ENCODE results near the gene FAM168B.

The FAM168B gene

GRCh38 chr2:131016826-131017741, 76.2 kb downstream of the FAM168B start:
- FAIRE-seq (no peak), DNase-seq (ENCODE audit: insufficient read length, low spot score) (no peak)
- TF ChIP-seq TAF1 (IDR thresholded peaks at IDR 0.05; ENCODE audit: low read depth, low read length) = no peak
- no peak for TF ChIP-seq POLR2AphosphoS5 (IDR thresholded peaks at IDR 0.05; ENCODE audit: low read depth, low read length)
- TF ChIP-seq SPI1 (IDR thresholded peaks at IDR 0.05; ENCODE audit: low read depth, low read length) = no peak
- TF ChIP-seq POLR2A (IDR thresholded peaks at IDR 0.05; ENCODE audit: low read depth, low read length) = no peak
- TF ChIP-seq PAX5 (IDR thresholded peaks at IDR 0.05; ENCODE audit: insufficient read depth, low read length, severe bottlenecking) = no peak
- TF ChIP-seq POU2F2 (IDR thresholded peaks at IDR 0.05; ENCODE audit: low read depth, low read length) = no peak

- DNase-seq (ENCODE audit: insufficient read length, low spot score) (no peak), FAIRE-seq (no peak)
- TF ChIP-seq POLR2A (IDR thresholded peaks at IDR 0.05; ENCODE audit: low read depth, low read length) (no peak), POLR2AphosphoS5 (IDR thresholded peaks at IDR 0.05; ENCODE audit: low read depth, low read length) (no peak), PAX5 (IDR thresholded peaks at IDR 0.05; ENCODE audit: insufficient read depth, low read length, severe bottlenecking) (no peak), TAF1 (IDR thresholded peaks at IDR 0.05; ENCODE audit: low read depth, low read length) (no peak), SPI1 (IDR thresholded peaks at IDR 0.05; ENCODE audit: low read depth, low read length) (no peak), POU2F2 (IDR thresholded peaks at IDR 0.05; ENCODE audit: low read depth, low read length) (no peak)
Observed at GRCh38 chr2:131015764-131016163, 77.5 kb downstream of the FAM168B start.

GRCh38 chr2:131014141-131014540, 79.1 kb downstream of the FAM168B start:
- no peak for DNase-seq (ENCODE audit: insufficient read length, low spot score)

GRCh38 chr2:131011486-131011885, 81.8 kb downstream of the FAM168B start:
- no peak for TF ChIP-seq TAF1 (IDR thresholded peaks at IDR 0.05; ENCODE audit: low read depth, low read length)
- no peak for TF ChIP-seq POLR2A (IDR thresholded peaks at IDR 0.05; ENCODE audit: low read depth, low read length)
- DNase-seq (ENCODE audit: insufficient read length, low spot score) (no peak), FAIRE-seq (no peak)

More at GRCh38 chr2:131014141-131014540, 79.1 kb downstream of the FAM168B start:
- no peak for FAIRE-seq
- TF ChIP-seq PAX5 (IDR thresholded peaks at IDR 0.05; ENCODE audit: insufficient read depth, low read length, severe bottlenecking) (no peak), TAF1 (IDR thresholded peaks at IDR 0.05; ENCODE audit: low read depth, low read length) (no peak), POLR2A (IDR thresholded peaks at IDR 0.05; ENCODE audit: low read depth, low read length) (no peak), POLR2AphosphoS5 (IDR thresholded peaks at IDR 0.05; ENCODE audit: low read depth, low read length) (no peak), SPI1 (IDR thresholded peaks at IDR 0.05; ENCODE audit: low read depth, low read length) (no peak), POU2F2 (IDR thresholded peaks at IDR 0.05; ENCODE audit: low read depth, low read length) (no peak)

- no peak for FAIRE-seq
- no peak for DNase-seq (ENCODE audit: insufficient read length, low spot score)
- TF ChIP-seq POU2F2 (IDR thresholded peaks at IDR 0.05; ENCODE audit: low read depth, low read length) (no peak), PAX5 (IDR thresholded peaks at IDR 0.05; ENCODE audit: insufficient read depth, low read length, severe bottlenecking) (no peak), SPI1 (IDR thresholded peaks at IDR 0.05; ENCODE audit: low read depth, low read length) (no peak)
Observed at GRCh38 chr2:131010566-131010965, 82.7 kb downstream of the FAM168B start.

- DNase-seq (ENCODE audit: insufficient read length, low spot score) (no peak), FAIRE-seq (no peak)
- TF ChIP-seq SPI1 (IDR thresholded peaks at IDR 0.05; ENCODE audit: low read depth, low read length) = no peak
- no peak for TF ChIP-seq POU2F2 (IDR thresholded peaks at IDR 0.05; ENCODE audit: low read depth, low read length)
- TF ChIP-seq POLR2A (IDR thresholded peaks at IDR 0.05; ENCODE audit: low read depth, low read length) = no peak
- TF ChIP-seq TAF1 (IDR thresholded peaks at IDR 0.05; ENCODE audit: low read depth, low read length) = no peak
- TF ChIP-seq POLR2AphosphoS5 (IDR thresholded peaks at IDR 0.05; ENCODE audit: low read depth, low read length) = no peak
- no peak for TF ChIP-seq PAX5 (IDR thresholded peaks at IDR 0.05; ENCODE audit: insufficient read depth, low read length, severe bottlenecking)
Observed at GRCh38 chr2:131009713-131010475, 83.4 kb downstream of the FAM168B start.

GRCh38 chr2:131008967-131009366, 84.3 kb downstream of the FAM168B start:
- TF ChIP-seq POLR2A (IDR thresholded peaks at IDR 0.05; ENCODE audit: low read depth, low read length) = no peak
- no peak for TF ChIP-seq PAX5 (IDR thresholded peaks at IDR 0.05; ENCODE audit: insufficient read depth, low read length, severe bottlenecking)
- no peak for TF ChIP-seq POLR2AphosphoS5 (IDR thresholded peaks at IDR 0.05; ENCODE audit: low read depth, low read length)
- no peak for TF ChIP-seq POU2F2 (IDR thresholded peaks at IDR 0.05; ENCODE audit: low read depth, low read length)
- no peak for TF ChIP-seq SPI1 (IDR thresholded peaks at IDR 0.05; ENCODE audit: low read depth, low read length)
- no peak for TF ChIP-seq TAF1 (IDR thresholded peaks at IDR 0.05; ENCODE audit: low read depth, low read length)
- DNase-seq (ENCODE audit: insufficient read length, low spot score) (no peak), FAIRE-seq (no peak)

GRCh38 chr2:131006561-131006960, 86.7 kb downstream of the FAM168B start:
- FAIRE-seq = no peak

GRCh38 chr2:131005216-131005935, 87.9 kb downstream of the FAM168B start:
- no peak for DNase-seq (ENCODE audit: insufficient read length, low spot score)
- FAIRE-seq = no peak
- no peak for TF ChIP-seq TAF1 (IDR thresholded peaks at IDR 0.05; ENCODE audit: low read depth, low read length)

More at GRCh38 chr2:131006561-131006960, 86.7 kb downstream of the FAM168B start:
- DNase-seq (ENCODE audit: insufficient read length, low spot score) = no peak
- TF ChIP-seq POLR2AphosphoS5 (IDR thresholded peaks at IDR 0.05; ENCODE audit: low read depth, low read length) (no peak), SPI1 (IDR thresholded peaks at IDR 0.05; ENCODE audit: low read depth, low read length) (no peak), TAF1 (IDR thresholded peaks at IDR 0.05; ENCODE audit: low read depth, low read length) (no peak), PAX5 (IDR thresholded peaks at IDR 0.05; ENCODE audit: insufficient read depth, low read length, severe bottlenecking) (no peak), POLR2A (IDR thresholded peaks at IDR 0.05; ENCODE audit: low read depth, low read length) (no peak), POU2F2 (IDR thresholded peaks at IDR 0.05; ENCODE audit: low read depth, low read length) (no peak)
